ENCODE results near the gene FRMD4A. TPM values are rescaled to one million over a fixed set of nuclear protein-coding genes. Genes with fewer than 3 reads are reported as not detected.

The FRMD4A gene
- total RNA-seq, 1 experiment from 2014 or later = not detected

- no peak overlapping the region for H3K27ac ChIP-seq (ENCODE audit: low read length)
- no peaks in the 10 kb centered on the region for H3K9me2 ChIP-seq (replicated peaks; ENCODE audit: insufficient read depth, low read length)
- no peak overlapping the region for H3K9ac ChIP-seq (ENCODE audit: low read length)
- no peak overlapping the region for H2AFZ ChIP-seq (ENCODE audit: low read length)
- H3K4me1 ChIP-seq (ENCODE audit: low read length) = no peaks in the 10 kb centered on the region
- no peaks in the 10 kb centered on the region for H3K36me3 ChIP-seq (ENCODE audit: insufficient read depth, low read length)
- no peaks in the 10 kb centered on the region for H3K79me2 ChIP-seq (ENCODE audit: low read length)
- no peak overlapping the region for H3K4me2 ChIP-seq (ENCODE audit: low read depth, low read length, poor library complexity, severe bottlenecking)
- no peak for DNase-seq
- no peaks in the 10 kb centered on the region for H3K27me3 ChIP-seq (ENCODE audit: low read length)
- H4K20me1 ChIP-seq (ENCODE audit: insufficient read depth, low read depth, low read length) = no peaks in the 10 kb centered on the region
- H3K9me3 ChIP-seq (ENCODE audit: low read length) = no peaks in the 10 kb centered on the region
- H3K4me3 ChIP-seq (ENCODE audit: low read length) = no peak overlapping the region
These were observed 135.3 kb downstream of the FRMD4A start for GRCh38 chr10:14195433-14195832.

GRCh38 chr10:14192746-14193145, 138.0 kb downstream of the FRMD4A start:
- H3K27me3 ChIP-seq (ENCODE audit: low read length) = no peaks in the 10 kb centered on the region
- no peak overlapping the region for H3K4me2 ChIP-seq (ENCODE audit: low read depth, low read length, poor library complexity, severe bottlenecking)
- no peaks in the 10 kb centered on the region for H3K36me3 ChIP-seq (ENCODE audit: insufficient read depth, low read length)
- H3K27ac ChIP-seq (ENCODE audit: low read length) = no peak overlapping the region
- no peaks in the 10 kb centered on the region for H4K20me1 ChIP-seq (ENCODE audit: insufficient read depth, low read depth, low read length)
- no peak overlapping the region for H2AFZ ChIP-seq (ENCODE audit: low read length)
- H3K9ac ChIP-seq (ENCODE audit: low read length) = no peak overlapping the region
- no peaks in the 10 kb centered on the region for H3K79me2 ChIP-seq (ENCODE audit: low read length)
- DNase-seq = no peak
- no peaks in the 10 kb centered on the region for H3K9me2 ChIP-seq (replicated peaks; ENCODE audit: insufficient read depth, low read length)
- H3K4me1 ChIP-seq (ENCODE audit: low read length) = no peaks in the 10 kb centered on the region
- no peak overlapping the region for H3K4me3 ChIP-seq (ENCODE audit: low read length)
- no peaks in the 10 kb centered on the region for H3K9me3 ChIP-seq (ENCODE audit: low read length)

DNA sequence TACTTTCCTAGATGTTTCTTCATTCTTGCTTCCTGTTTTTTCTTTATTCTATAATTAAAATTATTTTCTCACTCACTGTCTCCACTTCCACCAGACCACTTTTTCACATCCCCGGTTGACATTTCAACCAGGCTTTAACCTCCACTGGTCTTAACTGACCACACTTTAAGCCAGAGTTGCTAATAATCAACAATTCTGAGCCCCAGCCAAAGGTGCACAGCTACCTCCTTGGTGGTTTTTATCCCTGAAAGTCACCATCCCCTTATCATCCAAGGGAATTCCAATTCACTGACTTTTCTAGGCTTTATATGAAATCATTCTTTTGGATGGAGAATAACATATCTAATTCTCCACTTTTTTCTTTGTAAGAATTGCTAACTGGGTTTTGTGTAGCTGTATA, 138.9 kb downstream of the FRMD4A start:
- Histone ChIP-seq H3K9ac (ENCODE audit: low read length) (no peak overlapping the region), H3K4me3 (ENCODE audit: low read length) (no peak overlapping the region), H3K4me2 (ENCODE audit: low read depth, low read length, poor library complexity, severe bottlenecking) (no peak overlapping the region)

GRCh38 chr10:14191407-14191806, 139.3 kb downstream of the FRMD4A start:
- DNase-seq = no peak
- Histone ChIP-seq H3K9me2 (replicated peaks; ENCODE audit: insufficient read depth, low read length) (no peaks in the 10 kb centered on the region), H3K79me2 (ENCODE audit: low read length) (no peaks in the 10 kb centered on the region), H3K36me3 (ENCODE audit: insufficient read depth, low read length) (no peaks in the 10 kb centered on the region), H4K20me1 (ENCODE audit: insufficient read depth, low read depth, low read length) (no peaks in the 10 kb centered on the region), H3K27ac (ENCODE audit: low read length) (no peak overlapping the region), H3K9ac (ENCODE audit: low read length) (no peak overlapping the region), H3K4me3 (ENCODE audit: low read length) (no peak overlapping the region), H3K4me2 (ENCODE audit: low read depth, low read length, poor library complexity, severe bottlenecking) (no peak overlapping the region), H3K9me3 (ENCODE audit: low read length) (no peaks in the 10 kb centered on the region), H3K27me3 (ENCODE audit: low read length) (no peaks in the 10 kb centered on the region), H2AFZ (ENCODE audit: low read length) (no peak overlapping the region), H3K4me1 (ENCODE audit: low read length) (peaks cover 2% of the 10 kb centered on the region; the same call in 1 of the 2 replicates)

More for the DNA sequence above, 138.9 kb downstream of the FRMD4A start:
- Histone ChIP-seq H4K20me1 (ENCODE audit: insufficient read depth, low read depth, low read length) (no peaks in the 10 kb centered on the region), H2AFZ (ENCODE audit: low read length) (no peak overlapping the region), H3K9me3 (ENCODE audit: low read length) (no peaks in the 10 kb centered on the region), H3K9me2 (replicated peaks; ENCODE audit: insufficient read depth, low read length) (no peaks in the 10 kb centered on the region), H3K79me2 (ENCODE audit: low read length) (no peaks in the 10 kb centered on the region), H3K27ac (ENCODE audit: low read length) (no peak overlapping the region), H3K36me3 (ENCODE audit: insufficient read depth, low read length) (no peaks in the 10 kb centered on the region), H3K27me3 (ENCODE audit: low read length) (no peaks in the 10 kb centered on the region), H3K4me1 (ENCODE audit: low read length) (no peaks in the 10 kb centered on the region)
- DNase-seq = no peak

GRCh38 chr10:14190702-14191101, 140.0 kb downstream of the FRMD4A start:
- H3K27ac ChIP-seq (ENCODE audit: low read length) = no peak overlapping the region
- H3K4me3 ChIP-seq (ENCODE audit: low read length) = no peak overlapping the region
- no peaks in the 10 kb centered on the region for H3K27me3 ChIP-seq (ENCODE audit: low read length)
- no peaks in the 10 kb centered on the region for H3K9me2 ChIP-seq (replicated peaks; ENCODE audit: insufficient read depth, low read length)
- no peak overlapping the region for H2AFZ ChIP-seq (ENCODE audit: low read length)
- no peak for DNase-seq
- H3K36me3 ChIP-seq (ENCODE audit: insufficient read depth, low read length) = no peaks in the 10 kb centered on the region
- peaks cover 10% of the 10 kb centered on the region for H3K4me1 ChIP-seq (ENCODE audit: low read length)
- H3K9ac ChIP-seq (ENCODE audit: low read length) = no peak overlapping the region
- H3K4me2 ChIP-seq (ENCODE audit: low read depth, low read length, poor library complexity, severe bottlenecking) = no peak overlapping the region
- H3K9me3 ChIP-seq (ENCODE audit: low read length) = no peaks in the 10 kb centered on the region
- H3K79me2 ChIP-seq (ENCODE audit: low read length) = no peaks in the 10 kb centered on the region
- H4K20me1 ChIP-seq (ENCODE audit: insufficient read depth, low read depth, low read length) = no peaks in the 10 kb centered on the region

GRCh38 chr10:14186245-14186644, 144.5 kb downstream of the FRMD4A start:
- Histone ChIP-seq H2AFZ (ENCODE audit: low read length) (no peak overlapping the region), H3K9me2 (replicated peaks; ENCODE audit: insufficient read depth, low read length) (no peaks in the 10 kb centered on the region), H3K9me3 (ENCODE audit: low read length) (no peaks in the 10 kb centered on the region), H3K4me3 (ENCODE audit: low read length) (no peak overlapping the region), H3K27ac (ENCODE audit: low read length) (no peak overlapping the region), H3K27me3 (ENCODE audit: low read length) (no peaks in the 10 kb centered on the region), H3K4me1 (ENCODE audit: low read length) (peaks cover 23% of the 10 kb centered on the region), H3K36me3 (ENCODE audit: insufficient read depth, low read length) (no peaks in the 10 kb centered on the region), H3K9ac (ENCODE audit: low read length) (no peak overlapping the region), H4K20me1 (ENCODE audit: insufficient read depth, low read depth, low read length) (no peaks in the 10 kb centered on the region), H3K79me2 (ENCODE audit: low read length) (no peaks in the 10 kb centered on the region), H3K4me2 (ENCODE audit: low read depth, low read length, poor library complexity, severe bottlenecking) (no peak overlapping the region)
- peak; percentile 56 for DNase-seq

DNA sequence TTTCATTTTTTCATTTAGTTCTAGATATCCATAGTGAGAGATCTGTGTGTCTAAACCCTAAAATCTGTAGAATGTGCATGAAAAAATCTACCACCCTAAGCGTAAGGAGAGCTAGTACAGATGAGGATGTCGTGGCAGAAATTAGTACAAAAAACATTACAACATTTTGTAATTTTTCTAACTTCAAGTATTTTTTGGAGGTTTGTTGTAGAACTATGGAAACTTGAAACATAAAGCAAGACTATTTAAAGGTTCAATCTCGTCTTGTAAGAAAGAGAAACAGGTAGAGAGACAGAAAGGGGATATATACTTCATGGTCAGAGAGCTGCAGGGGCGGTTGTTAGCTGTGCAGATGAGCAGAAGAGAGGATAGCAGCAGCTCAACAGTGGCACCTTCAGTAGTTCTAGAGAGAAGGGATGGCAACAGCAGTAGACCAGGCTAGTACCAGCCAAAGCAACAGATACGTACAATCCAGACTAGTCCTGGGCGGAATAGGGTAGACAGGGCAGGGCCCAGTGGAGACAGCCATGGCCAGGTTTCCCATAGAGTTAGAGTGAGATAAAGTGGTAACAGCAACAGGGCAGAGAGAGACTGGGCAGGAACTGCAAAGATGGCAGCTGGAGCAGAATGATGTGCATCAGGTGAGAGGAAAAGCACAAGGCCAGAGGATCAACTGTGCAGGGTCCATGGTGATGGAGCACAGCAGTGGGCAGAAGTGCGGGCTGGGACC, 145.2 kb downstream of the FRMD4A start:
- DNase-seq = peak; percentile 56
- Histone ChIP-seq H3K27me3 (ENCODE audit: low read length) (no peaks in the 10 kb centered on the region), H3K27ac (ENCODE audit: low read length) (no peak overlapping the region), H3K4me3 (ENCODE audit: low read length) (peak overlapping the region; percentile 16; the same call in 1 of the 2 replicates), H4K20me1 (ENCODE audit: insufficient read depth, low read depth, low read length) (no peaks in the 10 kb centered on the region), H3K36me3 (ENCODE audit: insufficient read depth, low read length) (no peaks in the 10 kb centered on the region), H3K9ac (ENCODE audit: low read length) (no peak overlapping the region), H3K4me2 (ENCODE audit: low read depth, low read length, poor library complexity, severe bottlenecking) (peak overlapping the region; percentile 51), H2AFZ (ENCODE audit: low read length) (no peak overlapping the region), H3K79me2 (ENCODE audit: low read length) (no peaks in the 10 kb centered on the region), H3K4me1 (ENCODE audit: low read length) (peaks cover 23% of the 10 kb centered on the region), H3K9me2 (replicated peaks; ENCODE audit: insufficient read depth, low read length) (no peaks in the 10 kb centered on the region), H3K9me3 (ENCODE audit: low read length) (no peaks in the 10 kb centered on the region)

DNA sequence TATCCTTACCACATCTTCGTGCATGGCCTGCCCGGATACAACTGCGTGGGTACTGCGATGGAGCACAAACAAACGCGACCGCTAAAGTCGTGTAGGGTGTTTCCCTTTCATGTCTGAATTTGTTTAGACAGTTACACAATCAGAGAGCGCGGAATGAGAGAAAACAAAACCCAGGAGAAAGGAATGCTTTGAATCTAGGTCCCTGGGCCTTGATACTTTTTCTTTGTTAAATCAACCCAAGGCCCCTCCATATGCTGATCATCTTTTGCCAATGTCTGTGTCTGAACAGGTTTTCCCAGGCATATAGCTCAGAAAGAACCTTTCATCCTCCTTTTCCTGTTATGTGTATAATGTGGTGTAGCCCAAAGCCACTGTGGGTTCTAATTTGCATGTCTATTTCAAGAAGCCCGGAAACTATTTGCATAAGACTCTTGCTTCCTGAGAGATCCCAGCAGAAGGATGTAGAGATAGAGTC, 145.8 kb downstream of the FRMD4A start:
- Histone ChIP-seq H4K20me1 (ENCODE audit: insufficient read depth, low read depth, low read length) (no peaks in the 10 kb centered on the region), H3K4me2 (ENCODE audit: low read depth, low read length, poor library complexity, severe bottlenecking) (peak overlapping the region; percentile 51), H3K4me3 (ENCODE audit: low read length) (peak overlapping the region; percentile 16; the same call in 1 of the 2 replicates), H3K36me3 (ENCODE audit: insufficient read depth, low read length) (no peaks in the 10 kb centered on the region), H3K4me1 (ENCODE audit: low read length) (peaks cover 23% of the 10 kb centered on the region), H3K9me3 (ENCODE audit: low read length) (no peaks in the 10 kb centered on the region), H3K9me2 (replicated peaks; ENCODE audit: insufficient read depth, low read length) (no peaks in the 10 kb centered on the region), H3K9ac (ENCODE audit: low read length) (no peak overlapping the region), H3K79me2 (ENCODE audit: low read length) (no peaks in the 10 kb centered on the region), H3K27ac (ENCODE audit: low read length) (no peak overlapping the region), H3K27me3 (ENCODE audit: low read length) (no peaks in the 10 kb centered on the region), H2AFZ (ENCODE audit: low read length) (no peak overlapping the region)
- peak; percentile 68 for DNase-seq

All from Karpas-422 (cell line).